ENCODE data around the gene NOTCH2.
A peak's percentile ranks its signal among the peaks of the same experiment; 100 is the strongest.

Gene NOTCH2

DNA sequence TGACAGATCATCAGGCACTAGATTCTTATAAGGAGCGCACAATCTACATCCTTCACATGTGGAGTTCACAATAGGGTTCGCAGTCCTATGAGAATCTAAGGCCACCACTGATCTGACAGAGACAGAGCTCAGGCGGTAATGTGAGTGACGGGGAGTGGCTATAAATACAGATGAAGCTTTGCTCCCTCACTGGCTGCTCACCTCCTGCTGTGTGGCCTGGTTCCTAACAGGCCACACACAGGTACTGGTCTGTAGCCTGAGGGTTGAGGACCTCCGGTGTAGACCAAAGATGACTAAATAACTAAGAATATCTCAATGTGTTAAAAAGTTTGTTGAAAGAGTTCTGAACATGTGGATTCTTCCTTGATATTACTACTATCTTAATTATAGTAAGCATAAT lies 117.0 kb downstream of the NOTCH2 start:
- Histone ChIP-seq H3K9me3 (peaks cover 5% of the 10 kb centered on the region), H3K4me3 (ENCODE audit: low read depth in 1 of 2, low read length in 1 of 2) (no peak overlapping the region), H3K27me3 (no peaks in the 10 kb centered on the region), H3K36me3 (peaks cover 97% of the 10 kb centered on the region), H3K4me1 (ENCODE audit: control insufficient read depth in 1 of 2, insufficient read depth in 1 of 2, low read depth in 1 of 2, low read length in 1 of 2) (no peaks in the 10 kb centered on the region), H3K27ac (no peak overlapping the region)
- TF ChIP-seq, protein P1, sequence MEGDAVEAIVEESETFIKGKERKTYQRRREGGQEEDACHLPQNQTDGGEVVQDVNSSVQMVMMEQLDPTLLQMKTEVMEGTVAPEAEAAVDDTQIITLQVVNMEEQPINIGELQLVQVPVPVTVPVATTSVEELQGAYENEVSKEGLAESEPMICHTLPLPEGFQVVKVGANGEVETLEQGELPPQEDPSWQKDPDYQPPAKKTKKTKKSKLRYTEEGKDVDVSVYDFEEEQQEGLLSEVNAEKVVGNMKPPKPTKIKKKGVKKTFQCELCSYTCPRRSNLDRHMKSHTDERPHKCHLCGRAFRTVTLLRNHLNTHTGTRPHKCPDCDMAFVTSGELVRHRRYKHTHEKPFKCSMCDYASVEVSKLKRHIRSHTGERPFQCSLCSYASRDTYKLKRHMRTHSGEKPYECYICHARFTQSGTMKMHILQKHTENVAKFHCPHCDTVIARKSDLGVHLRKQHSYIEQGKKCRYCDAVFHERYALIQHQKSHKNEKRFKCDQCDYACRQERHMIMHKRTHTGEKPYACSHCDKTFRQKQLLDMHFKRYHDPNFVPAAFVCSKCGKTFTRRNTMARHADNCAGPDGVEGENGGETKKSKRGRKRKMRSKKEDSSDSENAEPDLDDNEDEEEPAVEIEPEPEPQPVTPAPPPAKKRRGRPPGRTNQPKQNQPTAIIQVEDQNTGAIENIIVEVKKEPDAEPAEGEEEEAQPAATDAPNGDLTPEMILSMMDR (IDR thresholded peaks at IDR 0.05), result no peak

DNA sequence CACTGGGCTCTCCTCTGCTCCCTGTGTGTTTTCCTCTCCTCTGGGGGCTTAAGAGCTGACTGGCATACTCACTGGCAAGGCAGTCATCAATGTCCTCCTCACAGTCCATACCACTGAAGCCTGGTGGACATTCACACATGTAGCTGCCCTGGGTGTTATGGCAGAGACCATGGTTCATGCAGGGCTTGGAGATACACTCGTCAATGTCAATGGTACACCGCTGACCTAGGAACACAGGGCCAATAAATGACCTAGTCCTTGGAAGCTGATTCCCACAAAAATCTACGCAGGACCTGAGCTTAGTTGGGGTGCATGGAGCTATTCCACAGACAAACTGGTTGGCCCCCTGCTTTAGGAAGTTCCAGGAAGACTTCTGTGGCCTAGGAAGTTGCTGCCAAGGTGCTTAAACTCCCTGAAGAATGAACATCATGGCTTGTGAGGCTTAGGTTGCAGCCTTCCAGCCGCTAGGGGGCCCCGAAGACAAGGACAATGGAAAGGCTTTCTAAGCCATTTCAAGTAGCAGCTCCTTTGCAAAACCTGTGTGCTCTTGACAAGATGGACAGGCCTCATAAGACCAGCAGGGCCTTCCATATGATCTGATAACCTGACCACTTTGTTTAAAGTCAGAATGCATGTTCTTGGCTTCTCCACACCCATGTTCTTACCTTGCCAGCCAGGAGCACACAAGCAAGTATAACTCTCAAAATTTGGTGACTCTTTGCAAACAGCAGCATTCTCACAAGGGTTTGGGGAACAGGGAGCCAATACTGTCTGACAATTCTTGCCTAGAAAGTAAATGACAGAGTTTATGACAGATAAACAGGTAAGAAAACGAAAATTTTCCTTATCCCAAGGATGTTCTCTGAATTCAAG lies 120.9 kb downstream of the NOTCH2 start:
- Histone ChIP-seq H3K27me3 (no peaks in the 10 kb centered on the region), H3K27ac (no peak overlapping the region), H3K36me3 (peaks cover 72% of the 10 kb centered on the region), H3K4me3 (ENCODE audit: low read depth in 1 of 2, low read length in 1 of 2) (no peak overlapping the region), H3K4me1 (ENCODE audit: control insufficient read depth in 1 of 2, insufficient read depth in 1 of 2, low read depth in 1 of 2, low read length in 1 of 2) (no peaks in the 10 kb centered on the region), H3K9me3 (no peaks in the 10 kb centered on the region)
- TF ChIP-seq, protein P1 (IDR thresholded peaks at IDR 0.05), result peak; percentile 59

GRCh38 chr1:119947468-119947867 lies 122.0 kb downstream of the NOTCH2 start:
- TF ChIP-seq, protein P1 (IDR thresholded peaks at IDR 0.05), result no peak
- H3K27ac ChIP-seq, result no peak overlapping the region
- no peaks in the 10 kb centered on the region for H3K27me3 ChIP-seq
- no peak overlapping the region for H3K4me3 ChIP-seq (ENCODE audit: low read depth in 1 of 2, low read length in 1 of 2)
- no peaks in the 10 kb centered on the region for H3K9me3 ChIP-seq
- no peaks in the 10 kb centered on the region for H3K4me1 ChIP-seq (ENCODE audit: control insufficient read depth in 1 of 2, insufficient read depth in 1 of 2, low read depth in 1 of 2, low read length in 1 of 2)
- H3K36me3 ChIP-seq, result peaks cover 69% of the 10 kb centered on the region

GRCh38 chr1:119946724-119947123 lies 122.7 kb downstream of the NOTCH2 start:
- Histone ChIP-seq H3K36me3 (peaks cover 69% of the 10 kb centered on the region), H3K27me3 (no peaks in the 10 kb centered on the region), H3K27ac (no peak overlapping the region), H3K4me3 (ENCODE audit: low read depth in 1 of 2, low read length in 1 of 2) (no peak overlapping the region), H3K9me3 (no peaks in the 10 kb centered on the region), H3K4me1 (ENCODE audit: control insufficient read depth in 1 of 2, insufficient read depth in 1 of 2, low read depth in 1 of 2, low read length in 1 of 2) (no peaks in the 10 kb centered on the region)
- TF ChIP-seq, protein P1 (IDR thresholded peaks at IDR 0.05), result no peak

DNA sequence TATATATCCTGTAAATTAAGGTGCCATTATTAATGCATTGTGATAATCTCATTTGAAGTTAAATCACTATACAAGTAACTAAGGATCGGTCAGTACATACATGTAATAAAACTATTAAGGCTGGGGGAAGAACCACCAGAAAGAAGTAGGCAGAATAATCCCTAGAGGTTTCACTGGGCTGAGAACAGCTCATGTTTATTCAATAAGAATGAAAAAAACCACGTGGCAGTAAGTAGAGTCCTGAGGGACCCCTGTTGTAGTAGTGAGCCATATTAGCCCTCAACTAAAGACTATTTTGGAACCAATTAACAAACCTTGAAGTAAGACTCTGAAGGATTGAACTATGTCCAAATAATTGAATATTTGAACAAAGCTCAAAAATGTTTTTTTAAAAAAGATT lies 126.2 kb downstream of the NOTCH2 start:
- Histone ChIP-seq H3K4me1 (ENCODE audit: control insufficient read depth in 1 of 2, insufficient read depth in 1 of 2, low read depth in 1 of 2, low read length in 1 of 2) (no peaks in the 10 kb centered on the region), H3K4me3 (ENCODE audit: low read depth in 1 of 2, low read length in 1 of 2) (no peak overlapping the region), H3K27me3 (no peaks in the 10 kb centered on the region), H3K36me3 (peaks cover 69% of the 10 kb centered on the region), H3K9me3 (no peaks in the 10 kb centered on the region), H3K27ac (no peak overlapping the region)
- TF ChIP-seq, protein P1 (IDR thresholded peaks at IDR 0.05), result no peak

Measured in neutrophil (primary cell).